ENCODE data around the gene CARMIL3. TPM values are rescaled to one million over a fixed set of nuclear protein-coding genes. Genes with fewer than 3 reads are reported as not detected.

CARMIL3 gene
- total and polyA plus RNA-seq, 2 of the 8 experiments (the other 6 are each of a cell fraction or from before 2014, with no cell fraction given), result 6.0 to 9.0 TPM

DNA sequence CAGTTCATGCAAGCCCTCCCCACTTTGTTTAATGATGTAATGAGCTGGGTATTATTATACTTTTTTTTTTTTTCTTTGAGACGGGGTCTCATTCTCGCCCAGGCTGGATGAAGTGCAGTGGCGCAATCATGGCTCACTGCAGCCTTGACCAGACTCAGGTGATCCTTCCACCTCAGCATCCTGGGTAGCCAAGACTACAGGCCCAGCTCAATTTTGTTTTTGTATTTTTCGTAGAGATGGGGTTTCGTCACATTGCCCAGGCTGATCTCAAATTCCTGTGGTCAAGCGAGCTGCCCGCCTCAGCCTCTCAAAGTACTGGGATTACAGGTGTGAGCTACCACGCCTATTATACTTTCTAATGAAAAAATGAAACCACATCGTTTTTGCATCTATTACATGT lies 58.3 kb downstream of the CARMIL3 start:
- H2BK20ac ChIP-seq (ENCODE audit: low read length), result no peak overlapping the region
- H3K27ac ChIP-seq (ENCODE audit: low read depth, low read length), result no peak overlapping the region
- ChIA-PET POLR2A (ENCODE audit: partially characterized antibody) (interaction anchor here (0.7 to 23.9 kb wide), 9 partner anchors 8 to 121 kb away, joined by 3 to 626 read pairs (median 4); partner anchors contain the start of genes CPNE6, DHRS4L2, PCK2 and PSME1), CTCF (ENCODE audit: partially characterized antibody) (interaction anchor here (0.6 to 12.2 kb wide), 24 partner anchors 8 to 1038 kb away, joined by 3 to 160 read pairs (median 4); partner anchors contain the start of genes CARMIL3, CIDEB, IRF9 and MDP1)
- H4K91ac ChIP-seq (replicated peaks; ENCODE audit: insufficient read length, low read length), result no peak overlapping the region
- H2BK15ac ChIP-seq (ENCODE audit: low read length), result no peak overlapping the region
- no peaks in the 10 kb centered on the region for H3K79me2 ChIP-seq (ENCODE audit: control insufficient read depth in 1 of 2, insufficient read depth in 2 of 2, low read length in 2 of 2)
- H3K56ac ChIP-seq (replicated peaks; ENCODE audit: insufficient read length, low read depth, low read length), result no peak overlapping the region
- 93% methylated on average over 9 of the region's 9 CpGs; no CpG with 5 or more reads in 1 of the 2 experiments for WGBS, 2 experiments (ENCODE audit: extremely low coverage in 1 of 2, insufficient coverage in 1 of 2, insufficient read length in 1 of 2, insufficient replicate concordance in 2 of 2, low coverage in 1 of 2, low lambda C conversion rate in 2 of 2, missing lambda C conversion rate in 1 of 2)
- no peak overlapping the region for H3K4me3 ChIP-seq (ENCODE audit: extremely low read depth in 1 of 4, insufficient read depth in 2 of 4, low read depth in 3 of 4, low read length in 4 of 4)
- H3K27me3 ChIP-seq (replicated peaks in 1 of 4; ENCODE audit: control insufficient read depth in 3 of 4, extremely low read depth in 1 of 4, insufficient read depth in 3 of 4, low read length in 3 of 4), result no peaks in the 10 kb centered on the region
- peaks cover 4% of the 10 kb centered on the region for H3K23me2 ChIP-seq (ENCODE audit: low read depth, low read length)
- TF ChIP-seq YY1 (IDR thresholded peaks at IDR 0.05; ENCODE audit: low read depth, low read length), result no peak
- TF ChIP-seq SP4 (IDR thresholded peaks at IDR 0.05; ENCODE audit: low read length), result no peak
- TF ChIP-seq CEBPB (IDR thresholded peaks at IDR 0.05; ENCODE audit: low read depth, low read length), result no peak
- no peak for TF ChIP-seq CHD1 (IDR thresholded peaks at IDR 0.05; ENCODE audit: low read depth, low read length)
- TF ChIP-seq SRF (IDR thresholded peaks at IDR 0.05; ENCODE audit: low read depth, low read length), result no peak
- TF ChIP-seq POLR2A (IDR thresholded peaks at IDR 0.05; ENCODE audit: control extremely low read depth in 1 of 2, low read depth in 2 of 2, low read length in 2 of 2), result no peak
- TF ChIP-seq SP2 (IDR thresholded peaks at IDR 0.05; ENCODE audit: low read length), result no peak
- no peak for TF ChIP-seq SIN3A (conservative IDR thresholded peaks at IDR 0.05 in 1 of 2, IDR thresholded peaks at IDR 0.05 in 1 of 2; ENCODE audit: low read depth in 1 of 2, low read length in 2 of 2)
- 0 out of 2 replicates have a peak overlapping the region, but pooled peaks have one; percentile 32 for H2AK5ac ChIP-seq (ENCODE audit: low read depth, low read length)
- H2AFZ ChIP-seq (ENCODE audit: low read length), result no peak overlapping the region
- H3K4ac ChIP-seq (replicated peaks; ENCODE audit: insufficient read length, low read depth, low read length), result no peak overlapping the region
- no peak overlapping the region for H2BK5ac ChIP-seq (ENCODE audit: low read depth, low read length)
- H3K18ac ChIP-seq (ENCODE audit: extremely low read depth, low read length), result no peak overlapping the region
- no peak overlapping the region for H2BK120ac ChIP-seq (replicated peaks; ENCODE audit: low read depth, low read length)
- no peak overlapping the region for H3K23ac ChIP-seq (ENCODE audit: insufficient read length)
- H4K5ac ChIP-seq (ENCODE audit: insufficient read length, low read depth, low read length), result no peak overlapping the region
- no peak overlapping the region for H3K4me2 ChIP-seq (ENCODE audit: insufficient read depth in 1 of 2, low read depth in 2 of 2, low read length in 2 of 2)
- no peaks in the 10 kb centered on the region for H3K79me1 ChIP-seq (ENCODE audit: low read depth, low read length)
- no peak overlapping the region for H3K9ac ChIP-seq (replicated peaks in 1 of 4; ENCODE audit: extremely low read depth in 1 of 4, low read depth in 3 of 4, low read length in 3 of 4)
- DNase-seq (ENCODE audit: low read depth in 1 of 2, low spot score in 2 of 2) (no peak), FAIRE-seq (no peak)
- H3K4me1 ChIP-seq (replicated peaks in 1 of 4; ENCODE audit: control insufficient read depth in 3 of 4, insufficient read depth in 4 of 4, low read length in 3 of 4), result no peaks in the 10 kb centered on the region
- no peaks in the 10 kb centered on the region for H3K36me3 ChIP-seq (ENCODE audit: control insufficient read depth in 2 of 4, insufficient read depth in 4 of 4, low read length in 3 of 4)
- H3K9me3 ChIP-seq (ENCODE audit: insufficient read depth in 2 of 2, low read depth in 1 of 2, low read length in 1 of 2), result peaks cover 0 to under 1% of the 10 kb centered on the region in 2 experiments; a peak in 1 of 4 replicates
- no peaks in the 10 kb centered on the region for H4K20me1 ChIP-seq (replicated peaks in 1 of 2; ENCODE audit: control insufficient read depth in 1 of 2, insufficient read depth in 2 of 2, low read length in 2 of 2)
- no peak overlapping the region for H4K8ac ChIP-seq (ENCODE audit: extremely low read depth, insufficient read depth, low read length)
- H3K14ac ChIP-seq (ENCODE audit: insufficient read length), result no peak overlapping the region
- H2BK12ac ChIP-seq (ENCODE audit: low read depth, low read length), result no peak overlapping the region

Measured in H1 (cell line).